ENCODE measurements around the gene MBNL2. TPM values are rescaled to one million over a fixed set of nuclear protein-coding genes. Genes with fewer than 3 reads are reported as not detected.

The MBNL2 gene
- total and polyA plus RNA-seq, 8 donors: 8.9 to 66.5 (median 37.7) TPM

- H3K4me1 ChIP-seq: peaks cover 14 to 62% (median 44%) of the 10 kb centered on the region in 3 donors
- no peaks in the 10 kb centered on the region for H3K9me3 ChIP-seq
- peak overlapping the region in 1 of 4 donors; percentile 1 for H3K27ac ChIP-seq
- 41 to 46% methylated on average over 5 of the region's 5 CpGs for WGBS, 2 donors
- peak in 3 of 4 donors; percentile 18 to 49 (median 32) for ATAC-seq
- FAIRE-seq: peak; percentile 63
- TF ChIP-seq, protein P1, sequence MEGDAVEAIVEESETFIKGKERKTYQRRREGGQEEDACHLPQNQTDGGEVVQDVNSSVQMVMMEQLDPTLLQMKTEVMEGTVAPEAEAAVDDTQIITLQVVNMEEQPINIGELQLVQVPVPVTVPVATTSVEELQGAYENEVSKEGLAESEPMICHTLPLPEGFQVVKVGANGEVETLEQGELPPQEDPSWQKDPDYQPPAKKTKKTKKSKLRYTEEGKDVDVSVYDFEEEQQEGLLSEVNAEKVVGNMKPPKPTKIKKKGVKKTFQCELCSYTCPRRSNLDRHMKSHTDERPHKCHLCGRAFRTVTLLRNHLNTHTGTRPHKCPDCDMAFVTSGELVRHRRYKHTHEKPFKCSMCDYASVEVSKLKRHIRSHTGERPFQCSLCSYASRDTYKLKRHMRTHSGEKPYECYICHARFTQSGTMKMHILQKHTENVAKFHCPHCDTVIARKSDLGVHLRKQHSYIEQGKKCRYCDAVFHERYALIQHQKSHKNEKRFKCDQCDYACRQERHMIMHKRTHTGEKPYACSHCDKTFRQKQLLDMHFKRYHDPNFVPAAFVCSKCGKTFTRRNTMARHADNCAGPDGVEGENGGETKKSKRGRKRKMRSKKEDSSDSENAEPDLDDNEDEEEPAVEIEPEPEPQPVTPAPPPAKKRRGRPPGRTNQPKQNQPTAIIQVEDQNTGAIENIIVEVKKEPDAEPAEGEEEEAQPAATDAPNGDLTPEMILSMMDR (IDR thresholded peaks at IDR 0.05): no peak
- H3K27me3 ChIP-seq: no peaks in the 10 kb centered on the region
- DNase-seq: no peak
- intact Hi-C loops (cut with DNase I): no loop called here
- no peak overlapping the region for H3K4me3 ChIP-seq
- no peaks in the 10 kb centered on the region for H3K36me3 ChIP-seq
These were observed 57.8 kb downstream of the MBNL2 start for GRCh38 chr13:97279913-97280312.

- 87 to 88% methylated on average over 4 of the region's 4 CpGs for WGBS, 2 donors
- H3K27me3 ChIP-seq: no peaks in the 10 kb centered on the region
- H3K36me3 ChIP-seq: no peaks in the 10 kb centered on the region
- no peak overlapping the region for H3K4me3 ChIP-seq
- H3K9me3 ChIP-seq: no peaks in the 10 kb centered on the region
- H3K4me1 ChIP-seq: peaks cover 8 to 57% (median 39%) of the 10 kb centered on the region in 3 donors
- intact Hi-C loops (cut with DNase I): no loop called here
- FAIRE-seq (no peak), ATAC-seq (peak in 3 of 4 donors; percentile 20 to 41 (median 26)), DNase-seq (no peak)
- TF ChIP-seq, protein P1 (IDR thresholded peaks at IDR 0.05): no peak
- H3K27ac ChIP-seq: peak overlapping the region in 1 of 4 donors; percentile 1
These were observed 58.3 kb downstream of the MBNL2 start for GRCh38 chr13:97280478-97280877.

DNA sequence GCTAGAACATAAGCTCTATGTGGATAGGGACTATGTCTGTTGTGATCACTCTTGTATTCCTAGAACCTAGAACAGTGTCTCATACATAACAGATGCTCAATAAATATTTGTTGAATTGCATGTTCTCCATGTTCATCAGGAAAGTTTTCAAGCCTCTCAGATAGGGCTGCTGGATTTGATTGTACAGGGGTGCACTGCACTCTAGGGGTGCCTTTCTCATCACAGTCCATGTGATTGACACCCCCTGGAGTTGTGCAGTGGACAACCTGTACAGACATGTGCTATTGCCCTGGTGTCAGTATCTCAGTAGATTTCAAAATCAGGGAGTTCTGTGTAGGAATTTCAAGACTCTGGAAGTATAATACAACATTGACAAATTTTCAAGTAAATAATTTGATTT is 58.9 kb downstream of the MBNL2 start:
- intact Hi-C loops (cut with DNase I): no loop called here
- TF ChIP-seq, protein P1 (IDR thresholded peaks at IDR 0.05): no peak
- peaks cover 3 to 51% (median 33%) of the 10 kb centered on the region in 3 donors for H3K4me1 ChIP-seq
- ATAC-seq: peak in 1 of 4 donors; percentile 9
- no peaks in the 10 kb centered on the region for H3K9me3 ChIP-seq
- DNase-seq: no peak
- FAIRE-seq: no peak
- peak overlapping the region in 1 of 4 donors; percentile 1 for H3K27ac ChIP-seq
- H3K36me3 ChIP-seq: no peaks in the 10 kb centered on the region
- no peak overlapping the region for H3K4me3 ChIP-seq
- H3K27me3 ChIP-seq: no peaks in the 10 kb centered on the region

DNA sequence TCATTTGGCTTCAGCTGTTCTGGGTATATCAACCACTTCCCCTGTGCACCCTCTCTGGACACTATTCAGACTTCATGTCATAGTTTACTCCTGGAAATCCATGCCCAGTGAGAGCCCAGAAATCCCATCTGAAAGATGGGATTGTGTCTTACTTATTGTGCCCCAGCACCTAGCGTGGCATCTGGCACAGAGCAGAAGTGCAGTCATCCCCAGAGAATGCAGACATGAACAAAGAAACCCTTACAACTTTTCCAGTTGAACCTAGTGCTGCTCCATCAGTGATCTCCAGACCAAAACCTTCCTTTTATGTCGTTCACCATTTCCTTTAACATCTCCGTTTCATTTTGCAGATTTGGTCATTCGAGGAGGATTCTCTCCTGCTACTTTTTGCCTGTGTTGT is 60.6 kb downstream of the MBNL2 start:
- peaks cover 0 to 40% (median 26%) of the 10 kb centered on the region in 3 donors for H3K4me1 ChIP-seq
- no peak for DNase-seq
- H3K27me3 ChIP-seq: no peaks in the 10 kb centered on the region
- no peak overlapping the region for H3K27ac ChIP-seq
- no peaks in the 10 kb centered on the region for H3K36me3 ChIP-seq
- no peak for FAIRE-seq
- TF ChIP-seq, protein P1 (IDR thresholded peaks at IDR 0.05): no peak
- intact Hi-C loops (cut with DNase I): no loop called here
- peak in 1 of 4 donors; percentile 21 for ATAC-seq
- H3K4me3 ChIP-seq: no peak overlapping the region
- H3K9me3 ChIP-seq: no peaks in the 10 kb centered on the region
- 83 to 88% methylated on average over 4 of the region's 4 CpGs for WGBS, 2 donors

DNA sequence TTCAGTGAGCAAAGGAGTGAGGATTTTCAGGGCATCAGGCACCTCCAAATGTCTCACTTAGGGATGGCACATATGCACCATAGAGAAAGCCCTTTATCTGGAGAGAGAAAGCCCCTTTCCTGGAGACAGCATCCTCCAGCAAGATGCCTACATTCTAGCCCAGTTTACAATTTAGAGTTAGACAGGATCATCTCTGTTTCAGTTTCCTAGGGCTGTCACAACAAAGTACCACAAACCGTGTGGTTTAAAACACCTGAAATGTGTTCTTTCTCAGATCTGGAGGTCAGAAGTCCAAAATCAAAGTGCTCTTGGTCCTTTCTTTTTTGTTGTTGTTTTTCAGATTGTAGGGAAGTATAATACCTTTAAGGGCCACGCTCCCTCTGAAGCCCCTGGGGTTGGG is 61.8 kb downstream of the MBNL2 start:
- no peak for DNase-seq
- Histone ChIP-seq H3K4me1 (peaks cover 0 to 32% (median 17%) of the 10 kb centered on the region in 3 donors), H3K27ac (no peak overlapping the region), H3K4me3 (no peak overlapping the region), H3K9me3 (no peaks in the 10 kb centered on the region), H3K27me3 (no peaks in the 10 kb centered on the region), H3K36me3 (no peaks in the 10 kb centered on the region)
- no peak for FAIRE-seq
- ATAC-seq: no peak
- intact Hi-C loops (cut with DNase I): no loop called here
- 88% methylated on average over 2 of the region's 2 CpGs for WGBS, 2 donors
- TF ChIP-seq, protein P1 (IDR thresholded peaks at IDR 0.05): no peak
